Keratinocyte (primary cell): Measurements from ENCODE around the gene GDPD4.

Experiments used
- CTCF ChIP-seq, 3 experiments: IDR thresholded peaks in 1 of 3; conservative IDR thresholded peaks in 1 of 3; optimal IDR thresholded peaks in 1 of 3; 2 replicates in 2 of 3; 3 replicates in 1 of 3; pipeline versions ENCODE3 to v1.5.1; 2011; ENCODE audit warnings: low read length in 3 of 3, mild to moderate bottlenecking in 3 of 3, moderate library complexity in 2 of 3, control low read depth in 1 of 3, inconsistent platforms in 1 of 3; ENCODE audit not compliant: insufficient read depth in 2 of 3; ENCODE audit errors: extremely low read depth in 1 of 3
- EZH2 ChIP-seq: IDR thresholded peaks from one replicate; pipeline ENCODE4 v1.6.1; 2012; ENCODE audit warnings: inconsistent platforms, mild to moderate bottlenecking, low read length, moderate library complexity

- TF ChIP-seq CTCF (optimal IDR thresholded peaks at IDR 0.05 in 1 of 3, IDR thresholded peaks at IDR 0.05 in 1 of 3, conservative IDR thresholded peaks at IDR 0.05 in 1 of 3; ENCODE audit: extremely low read depth in 1 of 3, insufficient read depth in 2 of 3, low read length in 3 of 3) (no peak), EZH2 (no peak)
Measured at GRCh38 chr11:77252555-77253270, 48.8 kb downstream of the GDPD4 start.
